CD14-positive monocyte (primary cell): ENCODE results near the gene EPS8L1. TPM values are rescaled to one million over a fixed set of nuclear protein-coding genes. Genes with fewer than 3 reads are reported as not detected.

Experiments used
- DNase-seq, 3 donors: peaks; one replicate each; pipeline ENCODE4 v3.0.0-alpha.2; 2011 to 2022
- H2AFZ ChIP-seq: 2 replicates; pipeline ENCODE4 v1.6.0; 2012; ENCODE audit warnings: mild to moderate bottlenecking, low read depth, low read length, inconsistent platforms; ENCODE audit not compliant: insufficient read depth, poor library complexity, severe bottlenecking
- H3K27ac ChIP-seq, 2 donors: 1 replicate in 1 of 2; 2 replicates in 1 of 2; pipeline ENCODE4 v1.5.1; 2012 to 2013; ENCODE audit warnings: low read length in 2 of 2, control low read depth in 1 of 2, inconsistent platforms in 1 of 2, low read depth in 1 of 2, mild to moderate bottlenecking in 1 of 2
- H3K27me3 ChIP-seq, 2 donors: one replicate each; pipeline versions ENCODE4 v1.6.0 to v1.6.1; 2011 to 2013; ENCODE audit warnings: low read length in 2 of 2; ENCODE audit not compliant: control insufficient read depth in 2 of 2, insufficient read depth in 2 of 2
- H3K36me3 ChIP-seq, 2 donors: replicated peaks in 1 of 2; 1 replicate in 1 of 2; 2 replicates in 1 of 2; pipeline versions ENCODE4 v1.5.1 to v1.6.1; 2012 to 2013; ENCODE audit warnings: low read length in 2 of 2, control low read depth in 1 of 2, inconsistent platforms in 1 of 2, mild to moderate bottlenecking in 1 of 2; ENCODE audit not compliant: insufficient read depth in 2 of 2, control insufficient read depth in 1 of 2
- H3K4me1 ChIP-seq, 2 donors: 1 replicate in 1 of 2; 2 replicates in 1 of 2; pipeline versions ENCODE4 v1.5.1 to v1.6.1; 2012 to 2013; ENCODE audit warnings: low read length in 2 of 2, control low read depth in 1 of 2, inconsistent platforms in 1 of 2, mild to moderate bottlenecking in 1 of 2, moderate library complexity in 1 of 2; ENCODE audit not compliant: insufficient read depth in 2 of 2, control insufficient read depth in 1 of 2
- H3K4me2 ChIP-seq: replicated peaks from 2 replicates; pipeline ENCODE3; 2012; ENCODE audit warnings: low read length, moderate library complexity, mild to moderate bottlenecking; ENCODE audit not compliant: poor library complexity, severe bottlenecking; ENCODE audit errors: extremely low read depth
- H3K4me3 ChIP-seq, 3 experiments: fragments of 200-600 bp in 1 of 3; sonication (generic) in 1 of 3; replicated peaks in 1 of 3; 1 replicate in 2 of 3; 2 replicates in 1 of 3; pipeline ENCODE4 v1.5.1; 2011 to 2013; ENCODE audit warnings: low read length in 3 of 3, mild to moderate bottlenecking in 3 of 3, control low read depth in 2 of 3, low read depth in 2 of 3, inconsistent platforms in 1 of 3, moderate library complexity in 1 of 3
- H3K79me2 ChIP-seq: 2 replicates; pipeline ENCODE4 v1.6.0; 2012; ENCODE audit warnings: mild to moderate bottlenecking, control low read depth, inconsistent platforms, low read length, moderate library complexity; ENCODE audit not compliant: insufficient read depth
- H3K9ac ChIP-seq: 2 replicates; pipeline ENCODE4 v1.6.0; 2017; ENCODE audit warnings: low read length, mild to moderate bottlenecking; ENCODE audit not compliant: insufficient read depth, poor library complexity, severe bottlenecking
- H3K9me3 ChIP-seq, 2 donors: replicated peaks in 1 of 2; 1 replicate in 1 of 2; 2 replicates in 1 of 2; pipeline versions ENCODE4 v1.5.1 to v1.6.1; 2012 to 2013; ENCODE audit warnings: low read length in 2 of 2, control low read depth in 1 of 2; ENCODE audit not compliant: control insufficient read depth in 1 of 2, insufficient read depth in 1 of 2
- H4K20me1 ChIP-seq: 2 replicates; pipeline ENCODE4 v1.6.0; 2012; ENCODE audit warnings: mild to moderate bottlenecking, low read length, control low read depth, moderate library complexity; ENCODE audit not compliant: insufficient read depth
- H3K27ac Mint-ChIP-seq, 7 donors: one replicate each; pipeline ENCODE4 v1.8.0; 2020; ENCODE audit warnings: mild to moderate bottlenecking in 7 of 7, mixed read lengths in 7 of 7, moderate library complexity in 6 of 7, inconsistent platforms in 2 of 7
- H3K27me3 Mint-ChIP-seq, 3 donors: one replicate each; pipeline ENCODE4 v1.8.0; 2021 to 2022; ENCODE audit warnings: low read depth in 3 of 3, mild to moderate bottlenecking in 3 of 3, mixed read lengths in 3 of 3, moderate library complexity in 3 of 3, inconsistent platforms in 1 of 3
- H3K36me3 Mint-ChIP-seq, 2 donors: one replicate each; pipeline ENCODE4 v1.8.0; 2020; ENCODE audit warnings: mixed read lengths in 2 of 2, inconsistent platforms in 1 of 2, mild to moderate bottlenecking in 1 of 2
- H3K4me1 Mint-ChIP-seq: one replicate; pipeline ENCODE4 v1.8.0; 2020; ENCODE audit warnings: mild to moderate bottlenecking, mixed read lengths
- H3K4me3 Mint-ChIP-seq, 2 donors: one replicate each; pipeline ENCODE4 v1.8.0; 2020; ENCODE audit warnings: mild to moderate bottlenecking in 2 of 2, mixed read lengths in 2 of 2, moderate library complexity in 1 of 2
- H3K9me3 Mint-ChIP-seq, 7 donors: one replicate each; pipeline ENCODE4 v1.8.0; 2020 to 2022; ENCODE audit warnings: mixed read lengths in 7 of 7, mild to moderate bottlenecking in 6 of 7, moderate library complexity in 6 of 7, inconsistent platforms in 2 of 7
- CTCF ChIP-seq: fragments of 200-600 bp; IDR thresholded peaks from one replicate; pipeline ENCODE4 v1.8.0; 2022; ENCODE audit warnings: antibody characterized with exemption, mild to moderate bottlenecking
- WGBS: methylation state at CpG from one replicate; pipeline ENCODE4 v1.1.5; 2013; ENCODE audit warnings: missing lambda C conversion rate; ENCODE audit not compliant: insufficient coverage; 5-methylcytosine and 5-hydroxymethylcytosine counted together
- intact Hi-C, 2 donors: fragments of 100-400 bp; cut with micrococcal nuclease; formaldehyde crosslinking; loops; one replicate each; pipeline versions ENCODE4 v1.15.0 to v1.15.1; 2023
- polyA plus RNA-seq, 3 donors: library from polyadenylated mRNA; depleted of rRNA in 1 of 3; unstranded in 2 of 3; stranded (reverse) in 1 of 3; fragments of 300-500 nt in 2 of 3; fragments of >200 nt in 1 of 3; fragmentation: Illumina TruSeq in 2 of 3; gene quantifications; 1 replicate in 2 of 3; 2 replicates in 1 of 3; pipeline ENCODE4 v1.2.3, GENCODE V29; 2012 to 2021

The EPS8L1 gene
- polyA plus RNA-seq, 3 donors: 1.5 to 5.0 (median 1.8) TPM

GRCh38 chr19:55089342-55089944 lies 13.8 kb downstream of the EPS8L1 start:
- H3K4me3 Mint-ChIP-seq: no peak overlapping the region

DNA sequence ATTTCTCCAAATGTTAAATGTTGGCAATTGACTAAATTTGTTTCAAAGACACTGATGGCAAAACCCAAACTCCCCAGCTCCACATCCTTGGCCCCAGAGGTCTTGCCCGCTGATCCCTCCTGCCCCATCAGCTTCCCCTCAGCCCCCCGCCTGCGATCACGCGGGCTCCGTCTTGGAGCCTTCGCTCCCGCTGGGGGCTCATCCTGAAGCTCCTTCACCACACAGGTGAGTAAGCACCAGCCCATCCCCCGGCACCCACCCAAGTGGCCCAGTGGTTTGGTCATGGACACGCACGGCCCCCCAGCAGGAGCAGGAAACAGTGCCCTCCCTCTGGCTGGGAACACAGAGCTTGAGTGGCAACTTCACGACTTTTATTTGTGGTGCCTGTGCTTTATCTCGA lies 14.9 kb downstream of the EPS8L1 start:
- Histone ChIP-seq H3K27ac (no peak overlapping the region), H4K20me1 (peaks cover 83% of the 10 kb centered on the region), H3K27me3 (peaks cover 11 to 29% of the 10 kb centered on the region in 2 donors), H3K4me2 (no peak overlapping the region), H3K4me3 (no peak overlapping the region), H3K9ac (no peak overlapping the region), H3K4me1 (peaks cover 18 to 21% of the 10 kb centered on the region in 2 donors), H3K36me3 (peaks cover 37 to 56% of the 10 kb centered on the region in 2 donors), H2AFZ (no peak overlapping the region), H3K9me3 (peaks cover 0 to 11% of the 10 kb centered on the region in 2 donors), H3K79me2 (no peaks in the 10 kb centered on the region)
- Mint-ChIP-seq H3K36me3 (peaks cover 35 to 56% of the 10 kb centered on the region in 2 donors), H3K9me3 (peaks cover 0 to 15% (median 7%) of the 10 kb centered on the region in 7 donors), H3K4me3 (no peak overlapping the region), H3K27ac (no peak overlapping the region), H3K27me3 (peaks cover 29 to 37% (median 34%) of the 10 kb centered on the region in 3 donors), H3K4me1 (peaks cover 26% of the 10 kb centered on the region)
- intact Hi-C loops: no loop called here
- 87% methylated on average over 10 of the region's 13 CpGs for WGBS
- TF ChIP-seq CTCF: no peak
- no peak for DNase-seq

More at GRCh38 chr19:55089342-55089944, 13.8 kb downstream of the EPS8L1 start:
- Histone ChIP-seq H3K27me3 (peaks cover 14 to 41% of the 10 kb centered on the region in 2 donors), H3K4me1 (peaks cover 18 to 21% of the 10 kb centered on the region in 2 donors), H3K4me3 (no peak overlapping the region), H3K4me2 (no peak overlapping the region), H2AFZ (no peak overlapping the region), H3K27ac (no peak overlapping the region), H3K36me3 (peaks cover 26 to 44% of the 10 kb centered on the region in 2 donors), H3K9me3 (peaks cover 0 to 11% of the 10 kb centered on the region in 2 donors), H3K9ac (no peak overlapping the region), H3K79me2 (no peaks in the 10 kb centered on the region), H4K20me1 (peaks cover 75% of the 10 kb centered on the region)
- no peak for TF ChIP-seq CTCF
- H3K27me3 Mint-ChIP-seq: peaks cover 40 to 48% (median 45%) of the 10 kb centered on the region in 3 donors
- WGBS: 100% methylated on average over 2 of the region's 3 CpGs
- no peak for DNase-seq
- peak overlapping the region in 2 of 7 donors; percentile 3 to 66 for H3K27ac Mint-ChIP-seq
- H3K36me3 Mint-ChIP-seq: peaks cover 30 to 46% of the 10 kb centered on the region in 2 donors
- intact Hi-C loops: loop anchor here in 1 of 2 donors (10.0 kb wide), 1 partner anchor 75 kb away; the partner anchor contains the start of gene DNAAF3
- peaks cover 0 to 15% (median 7%) of the 10 kb centered on the region in 7 donors for H3K9me3 Mint-ChIP-seq
- H3K4me1 Mint-ChIP-seq: peaks cover 26% of the 10 kb centered on the region
